Thoracic aorta (tissue), 2 donors: ENCODE measurements around the gene DEPDC1B. TPM values are rescaled to one million over a fixed set of nuclear protein-coding genes. Genes with fewer than 3 reads are reported as not detected.

ENCODE experiments used
- ATAC-seq: fragments of 150-250 bp; one replicate; pipeline ENCODE4 v1.8.0; 2017; ENCODE audit warnings: low read depth; ENCODE audit not compliant: insufficient number of reproducible peaks, low FRiP score
- DNase-seq: peaks from one replicate; pipeline ENCODE4 v3.0.0-alpha.2; 2020; ENCODE audit warnings: low spot score
- H3K27ac ChIP-seq, 2 donors: fragments of 200-600 bp; sonication (generic); 1 replicate in 1 of 2; 2 replicates in 1 of 2; pipeline ENCODE4 v1.5.1; 2016; ENCODE audit warnings: mild to moderate bottlenecking in 2 of 2, moderate library complexity in 2 of 2
- H3K27me3 ChIP-seq: fragments of 200-600 bp; sonication (generic); replicated peaks from 2 replicates; pipeline ENCODE4 v1.6.0; 2016; ENCODE audit warnings: mild to moderate bottlenecking; ENCODE audit not compliant: insufficient read depth
- H3K36me3 ChIP-seq: fragments of 200-600 bp; sonication (generic); one replicate; pipeline ENCODE4 v1.5.1; 2016
- H3K4me1 ChIP-seq, 2 donors: fragments of 200-600 bp; sonication (generic); 1 replicate in 1 of 2; 2 replicates in 1 of 2; pipeline versions ENCODE4 v1.5.1 to v1.6.0; 2016; ENCODE audit warnings: low read depth in 2 of 2, mild to moderate bottlenecking in 1 of 2; ENCODE audit not compliant: control insufficient read depth in 1 of 2
- H3K4me3 ChIP-seq: fragments of 200-600 bp; sonication (generic); 2 replicates; pipeline ENCODE4 v1.5.1; 2016; ENCODE audit warnings: mild to moderate bottlenecking
- H3K9me3 ChIP-seq: fragments of 200-600 bp; sonication (generic); 2 replicates; pipeline ENCODE4 v1.5.1; 2016
- total RNA-seq, 2 donors: library from RNA; depleted of rRNA; stranded (reverse); fragments of >200 nt; gene quantifications; one replicate each; pipeline versions ENCODE4 v1.1.0 to v1.2.3, GENCODE V29; 2016
- TF ChIP-seq, protein P1 (sequence below): fragments of 200-600 bp; sonication (generic); IDR thresholded peaks from one replicate; pipeline ENCODE4 v1.5.1; 2019; ENCODE audit warnings: antibody characterized with exemption

DEPDC1B gene
- total RNA-seq, 2 donors from 2014 or later: not detected

DNA sequence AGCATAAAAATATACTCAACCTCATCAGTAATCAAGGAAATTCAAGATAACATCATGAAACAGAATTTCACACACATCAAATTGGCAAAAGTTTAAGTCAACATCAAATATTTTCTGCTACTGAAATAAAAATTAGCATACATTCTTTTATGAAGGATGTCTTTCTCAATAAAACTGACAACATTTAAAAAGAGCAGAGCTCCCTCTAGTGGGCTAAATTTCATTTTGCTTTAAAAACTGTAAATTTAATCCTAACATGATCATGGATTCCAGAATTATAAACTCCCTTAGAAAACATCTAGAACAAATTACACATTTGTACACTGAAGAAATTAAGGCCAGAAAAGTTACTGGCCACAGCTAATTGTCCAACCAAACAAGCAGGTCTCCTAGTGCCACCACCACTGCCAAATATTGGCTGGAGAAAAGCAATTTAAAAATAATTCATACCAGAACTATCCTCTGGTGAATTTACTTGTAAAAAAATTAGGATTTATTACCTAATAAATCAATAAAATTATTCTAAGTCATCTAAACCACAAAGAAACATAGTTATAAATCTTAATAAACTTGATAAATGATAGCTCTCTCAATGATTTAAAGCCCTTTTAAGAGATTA, 31.2 kb downstream of the DEPDC1B start:
- TF ChIP-seq, protein P1, sequence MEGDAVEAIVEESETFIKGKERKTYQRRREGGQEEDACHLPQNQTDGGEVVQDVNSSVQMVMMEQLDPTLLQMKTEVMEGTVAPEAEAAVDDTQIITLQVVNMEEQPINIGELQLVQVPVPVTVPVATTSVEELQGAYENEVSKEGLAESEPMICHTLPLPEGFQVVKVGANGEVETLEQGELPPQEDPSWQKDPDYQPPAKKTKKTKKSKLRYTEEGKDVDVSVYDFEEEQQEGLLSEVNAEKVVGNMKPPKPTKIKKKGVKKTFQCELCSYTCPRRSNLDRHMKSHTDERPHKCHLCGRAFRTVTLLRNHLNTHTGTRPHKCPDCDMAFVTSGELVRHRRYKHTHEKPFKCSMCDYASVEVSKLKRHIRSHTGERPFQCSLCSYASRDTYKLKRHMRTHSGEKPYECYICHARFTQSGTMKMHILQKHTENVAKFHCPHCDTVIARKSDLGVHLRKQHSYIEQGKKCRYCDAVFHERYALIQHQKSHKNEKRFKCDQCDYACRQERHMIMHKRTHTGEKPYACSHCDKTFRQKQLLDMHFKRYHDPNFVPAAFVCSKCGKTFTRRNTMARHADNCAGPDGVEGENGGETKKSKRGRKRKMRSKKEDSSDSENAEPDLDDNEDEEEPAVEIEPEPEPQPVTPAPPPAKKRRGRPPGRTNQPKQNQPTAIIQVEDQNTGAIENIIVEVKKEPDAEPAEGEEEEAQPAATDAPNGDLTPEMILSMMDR: peak; percentile 52
- Histone ChIP-seq H3K4me1 (no peaks in the 10 kb centered on the region), H3K27me3 (no peaks in the 10 kb centered on the region), H3K4me3 (no peak overlapping the region), H3K36me3 (no peaks in the 10 kb centered on the region), H3K27ac (no peak overlapping the region), H3K9me3 (no peaks in the 10 kb centered on the region)
- ATAC-seq (no peak), DNase-seq (no peak)

DNA sequence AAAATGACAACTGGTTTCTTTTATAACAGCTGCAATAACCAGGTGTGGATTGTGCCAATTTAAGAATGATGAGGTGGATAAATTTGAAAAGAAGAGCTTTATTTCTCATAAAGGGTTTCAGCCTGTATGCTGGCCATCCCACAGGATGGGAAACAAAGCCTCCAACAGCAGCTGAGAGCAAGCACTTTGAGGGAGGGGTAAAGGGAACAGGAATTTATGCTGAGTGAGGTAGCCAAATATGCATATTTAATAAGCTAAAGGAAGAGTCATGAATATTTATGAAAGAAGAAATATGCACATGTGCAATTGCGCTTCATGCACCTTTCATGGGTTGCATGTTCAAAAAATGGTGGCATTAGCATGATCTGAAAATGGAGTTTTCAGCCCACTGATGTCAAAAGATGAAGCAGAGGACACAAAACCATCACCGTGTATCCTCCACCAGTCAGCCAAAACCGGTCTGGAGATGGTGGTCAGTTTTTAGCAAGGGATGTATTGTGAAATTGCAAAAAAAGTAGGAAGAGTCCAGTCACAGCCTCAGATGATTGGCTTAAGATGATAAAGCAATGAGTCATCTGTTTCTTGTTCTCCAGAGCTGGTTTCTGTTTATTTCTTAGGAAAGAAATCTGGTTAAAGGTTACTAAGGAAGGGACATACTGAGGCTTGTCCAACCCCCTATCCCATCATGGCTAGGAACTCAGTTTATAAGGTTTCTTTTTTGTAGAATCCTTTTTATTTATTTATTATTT, 47.9 kb downstream of the DEPDC1B start:
- H3K4me1 ChIP-seq: no peaks in the 10 kb centered on the region
- no peak for DNase-seq
- H3K27me3 ChIP-seq: no peaks in the 10 kb centered on the region
- H3K27ac ChIP-seq: no peak overlapping the region
- H3K4me3 ChIP-seq: no peak overlapping the region
- H3K36me3 ChIP-seq: no peaks in the 10 kb centered on the region
- no peaks in the 10 kb centered on the region for H3K9me3 ChIP-seq
- peak; percentile 65 for ATAC-seq
- TF ChIP-seq, protein P1: no peak

DNA sequence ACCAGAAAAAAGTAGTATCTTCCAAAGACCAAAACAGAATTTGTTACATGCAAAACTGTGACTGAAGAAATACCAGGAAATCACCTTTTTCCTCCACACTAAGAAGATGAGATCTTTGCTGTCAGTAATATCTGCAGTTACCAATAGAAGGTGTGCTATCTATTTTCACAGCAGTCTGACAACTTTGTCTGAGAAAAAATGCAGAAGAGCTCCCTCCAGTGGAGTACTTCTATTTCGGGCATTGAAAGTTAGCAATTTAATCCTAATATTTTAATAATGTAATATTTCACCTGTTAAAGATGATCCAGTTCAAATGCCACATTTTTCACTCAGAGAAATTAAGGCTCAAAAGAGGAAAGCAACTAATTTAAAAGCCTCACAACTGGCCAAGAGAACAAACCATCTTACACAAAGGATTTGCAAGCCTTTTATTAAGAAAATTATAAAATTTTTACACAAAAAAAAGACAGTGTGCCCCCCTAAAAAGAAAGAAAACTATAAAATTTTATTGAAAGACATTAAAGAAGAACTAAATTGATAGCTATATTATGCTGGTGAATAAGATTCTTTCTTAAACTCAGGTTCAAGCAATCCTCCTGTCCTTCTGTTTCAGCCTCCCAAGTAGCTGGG, 50.6 kb downstream of the DEPDC1B start:
- H3K4me3 ChIP-seq: no peak overlapping the region
- no peaks in the 10 kb centered on the region for H3K4me1 ChIP-seq
- TF ChIP-seq, protein P1: peak; percentile 49
- no peaks in the 10 kb centered on the region for H3K9me3 ChIP-seq
- ATAC-seq: no peak
- no peaks in the 10 kb centered on the region for H3K36me3 ChIP-seq
- no peaks in the 10 kb centered on the region for H3K27me3 ChIP-seq
- no peak for DNase-seq
- no peak overlapping the region for H3K27ac ChIP-seq

DNA sequence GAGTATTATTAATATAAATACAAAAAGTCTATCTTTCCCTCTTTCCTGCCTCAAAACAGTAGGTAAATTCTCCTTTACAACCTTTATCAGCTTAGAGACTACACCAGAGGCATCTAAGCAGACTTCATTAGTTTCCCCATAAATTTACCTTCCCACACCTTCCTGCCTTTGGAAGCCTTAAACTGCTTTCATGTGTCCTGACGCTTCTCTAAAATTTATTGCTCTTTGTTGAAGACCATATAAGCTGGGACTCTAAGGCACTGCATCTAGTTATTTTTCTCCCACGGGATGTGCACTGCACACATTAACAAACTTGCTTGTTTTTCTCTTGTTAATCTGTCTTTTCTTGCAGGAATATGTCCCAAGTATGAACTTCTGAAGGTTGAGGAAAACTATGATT, 51.8 kb downstream of the DEPDC1B start:
- Histone ChIP-seq H3K27ac (no peak overlapping the region), H3K4me1 (no peaks in the 10 kb centered on the region), H3K36me3 (no peaks in the 10 kb centered on the region), H3K27me3 (no peaks in the 10 kb centered on the region), H3K4me3 (no peak overlapping the region), H3K9me3 (no peaks in the 10 kb centered on the region)
- DNase-seq: no peak
- TF ChIP-seq, protein P1: no peak
- no peak for ATAC-seq

DNA sequence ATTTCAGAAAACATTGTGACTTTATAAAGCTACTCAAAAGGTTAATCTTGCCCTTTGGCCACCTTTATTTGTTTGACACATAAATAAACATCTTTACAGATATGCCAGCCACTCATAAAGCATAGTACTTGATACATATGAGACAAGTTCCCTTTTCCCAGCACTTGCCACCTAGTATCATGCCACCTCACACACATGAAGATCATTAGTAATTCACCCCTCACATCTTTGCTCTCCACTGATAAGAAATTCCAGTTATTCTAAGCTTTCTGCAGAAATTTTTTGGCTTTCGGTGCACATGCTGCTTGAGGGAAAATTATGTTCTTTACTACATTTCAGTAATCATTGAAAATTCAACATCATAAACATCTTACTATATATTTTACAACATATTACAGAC, 59.1 kb downstream of the DEPDC1B start:
- H3K4me3 ChIP-seq: no peak overlapping the region
- no peak for ATAC-seq
- H3K4me1 ChIP-seq: peaks cover 5 to 27% of the 10 kb centered on the region in 2 donors
- no peaks in the 10 kb centered on the region for H3K27me3 ChIP-seq
- TF ChIP-seq, protein P1: no peak
- H3K36me3 ChIP-seq: no peaks in the 10 kb centered on the region
- H3K9me3 ChIP-seq: no peaks in the 10 kb centered on the region
- DNase-seq: no peak
- peak overlapping the region in 1 of 2 donors; percentile 61 for H3K27ac ChIP-seq
